SK-N-SH treated with all-trans-retinoic acid at 6 μM for 48 hours (cell line): ENCODE measurements around the gene NAA15.

Experiments
- ARNTL ChIP-seq: fragments of 450-650 bp; formaldehyde crosslinking; IDR thresholded peaks from 2 replicates; pipeline ENCODE4 v1.5.0; 2020; ENCODE audit warnings: low read depth, mild to moderate bottlenecking, moderate library complexity, borderline replicate concordance
- BACH2 ChIP-seq: fragments of 250-450 bp; sonication (Bioruptor Pico); IDR thresholded peaks from 2 replicates; pipeline ENCODE4 v1.9.0; 2021; ENCODE audit warnings: mild to moderate bottlenecking, borderline replicate concordance
- CSDC2 ChIP-seq: fragments of 250-450 bp; sonication (Bioruptor Pico); IDR thresholded peaks from 2 replicates; pipeline ENCODE4 v1.5.0; 2020; ENCODE audit warnings: mild to moderate bottlenecking, moderate library complexity
- ISL1 ChIP-seq: fragments of 250-450 bp; sonication (Bioruptor Pico); IDR thresholded peaks from 2 replicates; pipeline ENCODE4 v2.1.2; 2022; ENCODE audit warnings: mild to moderate bottlenecking, moderate library complexity
- TCF4 ChIP-seq: fragments of 250-450 bp; sonication (Bioruptor Pico); IDR thresholded peaks from 2 replicates; pipeline ENCODE4 v1.8.0; 2021; ENCODE audit warnings: mild to moderate bottlenecking, moderate library complexity, borderline replicate concordance
- ZC3H10 ChIP-seq: fragments of 250-450 bp; sonication (Bioruptor Pico); IDR thresholded peaks from 2 replicates; pipeline ENCODE4 v1.5.1; 2021; ENCODE audit warnings: mild to moderate bottlenecking, moderate library complexity
- ZNF70 ChIP-seq: fragments of 450-650 bp; formaldehyde crosslinking; IDR thresholded peaks from 2 replicates; pipeline ENCODE4 v1.5.0; 2020; ENCODE audit warnings: mild to moderate bottlenecking, moderate library complexity
- TF ChIP-seq, protein P1 (sequence below): fragments of 250-450 bp; sonication (Bioruptor Pico); IDR thresholded peaks from 2 replicates; pipeline ENCODE4 v1.5.0; 2020; ENCODE audit warnings: mild to moderate bottlenecking, moderate library complexity
- TF ChIP-seq, protein P2 (sequence below): fragments of 250-450 bp; sonication (Bioruptor Pico); IDR thresholded peaks from 2 replicates; pipeline ENCODE4 v1.5.1; 2020; ENCODE audit warnings: low read depth, mild to moderate bottlenecking, moderate library complexity
- TF ChIP-seq, protein P3 (sequence below): fragments of 250-450 bp; sonication (Bioruptor Pico); IDR thresholded peaks from 2 replicates; pipeline ENCODE4 v1.8.0; 2020; ENCODE audit warnings: mild to moderate bottlenecking, moderate library complexity, borderline replicate concordance

DNA sequence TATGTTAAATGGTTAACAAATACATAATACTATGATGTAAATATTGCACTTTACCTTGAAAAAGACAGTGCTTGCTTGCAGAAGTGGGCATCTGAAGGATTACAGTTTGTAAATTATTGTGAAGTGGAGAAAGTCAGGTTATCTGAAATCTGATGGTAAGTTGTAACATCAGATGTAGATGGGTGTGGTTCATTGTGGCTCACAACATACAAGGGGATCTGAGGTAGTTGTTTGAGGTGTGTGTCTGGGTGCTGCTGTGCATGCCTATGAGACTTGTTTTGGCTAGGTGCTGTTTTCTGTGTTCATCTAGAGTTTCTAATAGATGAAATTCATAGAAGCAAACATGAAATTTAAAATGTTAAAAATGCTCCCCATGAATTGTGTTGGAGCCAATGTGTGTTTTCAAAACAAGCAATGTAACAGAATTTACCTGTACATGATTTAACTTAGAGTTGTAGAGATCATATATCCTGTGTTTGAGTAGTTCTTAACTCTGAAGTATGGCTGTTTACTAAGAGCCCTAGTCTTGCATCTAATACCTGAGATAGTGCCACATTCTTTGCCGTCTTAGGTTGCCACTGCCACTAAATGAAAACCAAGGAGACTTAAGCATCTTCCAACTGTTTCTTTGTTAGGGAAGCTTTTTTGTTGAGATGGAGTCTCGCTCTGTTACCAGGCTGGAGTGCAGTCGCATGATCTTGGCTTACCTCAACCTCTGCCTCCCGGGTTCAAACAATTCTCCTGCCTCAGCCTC lies 12.9 kb downstream of the NAA15 start:
- TF ChIP-seq BACH2 (CRISPR knock-in tag) (no peak), TCF4 (CRISPR knock-in tag) (no peak), ISL1 (CRISPR knock-in tag) (no peak), ARNTL (CRISPR knock-in tag) (no peak), ZNF70 (no peak), ZC3H10 (CRISPR knock-in tag) (no peak), CSDC2 (CRISPR knock-in tag) (no peak)
- TF ChIP-seq, protein P1, sequence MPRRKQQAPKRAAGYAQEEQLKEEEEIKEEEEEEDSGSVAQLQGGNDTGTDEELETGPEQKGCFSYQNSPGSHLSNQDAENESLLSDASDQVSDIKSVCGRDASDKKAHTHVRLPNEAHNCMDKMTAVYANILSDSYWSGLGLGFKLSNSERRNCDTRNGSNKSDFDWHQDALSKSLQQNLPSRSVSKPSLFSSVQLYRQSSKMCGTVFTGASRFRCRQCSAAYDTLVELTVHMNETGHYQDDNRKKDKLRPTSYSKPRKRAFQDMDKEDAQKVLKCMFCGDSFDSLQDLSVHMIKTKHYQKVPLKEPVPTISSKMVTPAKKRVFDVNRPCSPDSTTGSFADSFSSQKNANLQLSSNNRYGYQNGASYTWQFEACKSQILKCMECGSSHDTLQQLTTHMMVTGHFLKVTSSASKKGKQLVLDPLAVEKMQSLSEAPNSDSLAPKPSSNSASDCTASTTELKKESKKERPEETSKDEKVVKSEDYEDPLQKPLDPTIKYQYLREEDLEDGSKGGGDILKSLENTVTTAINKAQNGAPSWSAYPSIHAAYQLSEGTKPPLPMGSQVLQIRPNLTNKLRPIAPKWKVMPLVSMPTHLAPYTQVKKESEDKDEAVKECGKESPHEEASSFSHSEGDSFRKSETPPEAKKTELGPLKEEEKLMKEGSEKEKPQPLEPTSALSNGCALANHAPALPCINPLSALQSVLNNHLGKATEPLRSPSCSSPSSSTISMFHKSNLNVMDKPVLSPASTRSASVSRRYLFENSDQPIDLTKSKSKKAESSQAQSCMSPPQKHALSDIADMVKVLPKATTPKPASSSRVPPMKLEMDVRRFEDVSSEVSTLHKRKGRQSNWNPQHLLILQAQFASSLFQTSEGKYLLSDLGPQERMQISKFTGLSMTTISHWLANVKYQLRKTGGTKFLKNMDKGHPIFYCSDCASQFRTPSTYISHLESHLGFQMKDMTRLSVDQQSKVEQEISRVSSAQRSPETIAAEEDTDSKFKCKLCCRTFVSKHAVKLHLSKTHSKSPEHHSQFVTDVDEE (CRISPR knock-in tag), result no peak
- TF ChIP-seq, protein P2, sequence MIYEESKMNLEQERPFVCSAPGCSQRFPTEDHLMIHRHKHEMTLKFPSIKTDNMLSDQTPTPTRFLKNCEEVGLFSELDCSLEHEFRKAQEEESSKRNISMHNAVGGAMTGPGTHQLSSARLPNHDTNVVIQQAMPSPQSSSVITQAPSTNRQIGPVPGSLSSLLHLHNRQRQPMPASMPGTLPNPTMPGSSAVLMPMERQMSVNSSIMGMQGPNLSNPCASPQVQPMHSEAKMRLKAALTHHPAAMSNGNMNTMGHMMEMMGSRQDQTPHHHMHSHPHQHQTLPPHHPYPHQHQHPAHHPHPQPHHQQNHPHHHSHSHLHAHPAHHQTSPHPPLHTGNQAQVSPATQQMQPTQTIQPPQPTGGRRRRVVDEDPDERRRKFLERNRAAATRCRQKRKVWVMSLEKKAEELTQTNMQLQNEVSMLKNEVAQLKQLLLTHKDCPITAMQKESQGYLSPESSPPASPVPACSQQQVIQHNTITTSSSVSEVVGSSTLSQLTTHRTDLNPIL (CRISPR knock-in tag), result no peak
- TF ChIP-seq, protein P3, sequence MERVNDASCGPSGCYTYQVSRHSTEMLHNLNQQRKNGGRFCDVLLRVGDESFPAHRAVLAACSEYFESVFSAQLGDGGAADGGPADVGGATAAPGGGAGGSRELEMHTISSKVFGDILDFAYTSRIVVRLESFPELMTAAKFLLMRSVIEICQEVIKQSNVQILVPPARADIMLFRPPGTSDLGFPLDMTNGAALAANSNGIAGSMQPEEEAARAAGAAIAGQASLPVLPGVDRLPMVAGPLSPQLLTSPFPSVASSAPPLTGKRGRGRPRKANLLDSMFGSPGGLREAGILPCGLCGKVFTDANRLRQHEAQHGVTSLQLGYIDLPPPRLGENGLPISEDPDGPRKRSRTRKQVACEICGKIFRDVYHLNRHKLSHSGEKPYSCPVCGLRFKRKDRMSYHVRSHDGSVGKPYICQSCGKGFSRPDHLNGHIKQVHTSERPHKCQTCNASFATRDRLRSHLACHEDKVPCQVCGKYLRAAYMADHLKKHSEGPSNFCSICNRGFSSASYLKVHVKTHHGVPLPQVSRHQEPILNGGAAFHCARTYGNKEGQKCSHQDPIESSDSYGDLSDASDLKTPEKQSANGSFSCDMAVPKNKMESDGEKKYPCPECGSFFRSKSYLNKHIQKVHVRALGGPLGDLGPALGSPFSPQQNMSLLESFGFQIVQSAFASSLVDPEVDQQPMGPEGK (CRISPR knock-in tag), result no peak
